Measurements from ENCODE around the gene ETV6. TPM values are rescaled to one million over a fixed set of nuclear protein-coding genes. Genes with fewer than 3 reads are reported as not detected.

The ETV6 gene
- polyA plus RNA-seq, 3 donors, result 3.3 to 7.7 (median 4.4) TPM

DNA sequence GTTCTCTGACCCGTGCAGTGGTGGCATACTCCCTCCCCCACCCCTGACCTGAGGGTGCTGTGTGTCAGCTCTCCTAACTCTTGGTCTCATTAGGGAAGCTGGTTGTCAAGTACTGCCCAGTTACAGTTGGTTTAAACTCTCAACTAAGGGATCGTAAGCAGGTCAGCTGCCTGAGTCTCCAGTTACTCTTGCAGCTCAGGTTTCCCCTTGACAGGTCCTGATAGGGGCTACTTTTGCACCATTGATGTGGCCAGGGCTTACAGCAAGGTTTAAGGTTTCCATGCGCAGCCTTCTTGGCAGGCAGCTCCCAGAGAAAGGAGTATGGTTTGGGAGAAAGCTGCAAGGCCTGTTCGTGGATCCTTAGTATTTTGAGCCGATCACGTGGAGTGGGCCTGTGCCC is 74.5 kb downstream of the ETV6 start:
- no peak overlapping the region for H3K27ac ChIP-seq (ENCODE audit: low read depth, low read length)
- 64 to 77% (median 70%) methylated on average over 6 of the region's 6 CpGs for WGBS, 3 donors

DNA sequence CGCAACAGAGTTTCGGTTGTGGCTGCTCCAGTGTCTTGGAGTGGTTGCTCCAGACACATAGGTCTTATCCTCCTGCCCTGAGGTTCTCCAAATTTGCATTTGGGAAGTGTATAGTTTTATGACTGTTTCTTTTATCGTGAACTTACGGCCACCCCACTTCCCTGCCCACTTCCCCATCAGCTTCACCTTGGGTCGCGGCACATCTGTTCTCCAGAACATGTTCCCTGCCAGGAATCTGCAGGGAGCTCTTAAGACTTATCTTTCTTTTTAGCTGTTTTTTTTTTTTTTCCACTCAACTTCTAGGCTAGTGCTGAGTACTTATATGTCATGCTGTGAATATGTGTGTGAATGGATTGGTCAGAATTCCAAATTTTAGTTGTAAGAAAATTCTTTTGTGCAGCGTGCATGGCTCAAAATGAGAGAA is 75.4 kb downstream of the ETV6 start:
- H3K27ac ChIP-seq (ENCODE audit: low read depth, low read length), result no peak overlapping the region
- WGBS, 3 donors, result 30 to 32% (median 32%) methylated on average over 7 of the region's 7 CpGs

DNA sequence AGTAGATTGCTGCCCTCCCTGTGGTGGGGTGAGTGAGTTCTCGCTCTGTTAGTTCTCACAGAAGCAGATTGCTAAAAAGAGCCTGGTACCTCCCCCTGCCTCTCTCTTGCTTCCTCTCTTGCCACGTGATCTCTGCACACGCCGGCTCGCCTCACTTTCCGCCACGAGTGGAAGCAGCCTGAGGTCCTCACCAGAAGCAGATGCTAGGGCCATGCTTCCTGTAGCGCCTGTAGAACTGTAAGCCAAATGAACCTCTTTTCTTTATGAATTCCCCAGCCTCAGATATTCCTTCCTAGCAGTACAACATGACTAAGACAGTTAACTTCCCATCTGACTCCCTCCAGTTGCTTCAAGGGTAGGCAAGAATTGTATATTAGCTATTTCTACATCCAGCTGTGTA is 76.2 kb downstream of the ETV6 start:
- no peak overlapping the region for H3K27ac ChIP-seq (ENCODE audit: low read depth, low read length)
- whole genome bisulfite sequencing, 3 donors, result 65 to 87% (median 66%) methylated on average over 8 of the region's 8 CpGs

DNA sequence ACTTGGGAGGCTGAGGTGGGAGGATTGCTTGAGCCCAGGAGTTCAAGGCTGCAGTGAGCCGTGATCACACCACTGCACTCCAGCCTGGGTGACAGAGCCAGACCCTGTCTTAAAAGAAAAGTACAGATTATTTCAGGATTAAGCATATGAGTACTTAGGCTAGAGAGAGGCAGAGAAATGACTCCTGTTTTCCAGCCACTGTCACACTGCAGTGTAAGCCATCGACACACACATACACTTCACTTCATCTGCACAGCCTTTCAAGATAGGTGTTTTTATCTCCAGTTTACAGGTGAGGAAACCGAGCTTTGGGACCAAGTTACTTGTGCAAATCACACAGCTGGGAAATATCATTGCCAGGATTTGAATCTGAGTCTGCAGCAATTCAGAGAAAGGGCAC is 77.2 kb downstream of the ETV6 start:
- no peak overlapping the region for H3K27ac ChIP-seq (ENCODE audit: low read depth, low read length)
- 48 to 99% (median 97%) methylated on average over 3 of the region's 3 CpGs for WGBS, 3 donors

DNA sequence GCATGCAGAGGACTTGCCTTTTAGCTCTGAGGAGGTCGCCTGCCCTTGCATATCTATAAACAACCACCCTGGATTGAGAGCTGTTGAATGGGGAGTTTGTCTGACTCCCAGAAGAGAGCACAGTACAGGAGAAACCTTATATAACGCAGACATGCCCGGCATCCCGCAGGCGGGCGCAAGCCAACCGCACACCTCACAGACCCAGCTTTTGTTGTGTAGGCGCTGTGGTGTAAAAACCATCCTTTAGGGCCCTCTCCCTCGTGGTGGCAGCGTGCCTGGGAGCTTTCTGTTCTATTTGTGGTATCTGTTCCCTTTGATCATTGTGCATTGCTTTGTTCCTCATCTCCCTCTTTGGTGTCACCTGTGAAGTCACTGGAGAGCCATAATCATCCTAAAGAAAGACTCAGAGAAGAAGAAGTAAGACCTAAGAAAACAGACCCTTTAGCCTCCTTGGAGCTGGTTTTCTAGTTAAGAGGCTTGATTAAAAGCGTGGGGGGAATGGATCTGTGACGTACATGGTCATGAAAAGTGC is 77.7 kb downstream of the ETV6 start:
- WGBS, 3 donors, result 87 to 90% (median 89%) methylated on average over 12 of the region's 12 CpGs
- H3K27ac ChIP-seq (ENCODE audit: low read depth, low read length), result no peak overlapping the region

DNA sequence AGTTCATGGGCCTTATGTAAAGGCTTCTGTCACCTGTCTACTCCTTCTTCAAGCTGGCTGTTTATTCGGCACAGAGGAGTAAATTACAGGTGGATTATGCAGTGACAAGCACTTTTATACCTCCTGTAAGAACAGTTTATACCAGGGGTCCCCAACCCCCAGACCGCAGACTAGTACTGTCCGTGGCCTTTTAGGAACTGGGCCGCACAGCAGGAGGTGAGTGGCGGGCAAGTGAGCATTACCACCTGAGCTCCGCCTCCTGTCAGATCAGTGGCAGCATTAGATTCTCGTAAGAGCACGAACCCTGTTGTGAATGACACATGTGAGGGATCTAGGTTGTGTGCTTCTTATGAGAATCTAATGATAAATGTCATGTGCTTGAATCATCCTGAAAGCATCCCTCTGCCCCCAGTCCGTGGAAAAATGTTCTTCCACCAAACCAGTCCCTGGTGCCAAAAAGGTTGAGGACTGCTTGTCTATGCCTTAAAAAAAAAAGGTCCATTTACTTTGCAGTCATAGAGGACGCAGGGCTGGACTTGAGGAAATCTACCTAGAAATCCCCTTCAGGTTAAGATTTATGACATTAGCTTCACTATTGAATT is 78.8 kb downstream of the ETV6 start:
- H3K27ac ChIP-seq (ENCODE audit: low read depth, low read length), result no peak overlapping the region
- WGBS, 3 donors, result 44 to 91% (median 84%) methylated on average over 10 of the region's 10 CpGs

DNA sequence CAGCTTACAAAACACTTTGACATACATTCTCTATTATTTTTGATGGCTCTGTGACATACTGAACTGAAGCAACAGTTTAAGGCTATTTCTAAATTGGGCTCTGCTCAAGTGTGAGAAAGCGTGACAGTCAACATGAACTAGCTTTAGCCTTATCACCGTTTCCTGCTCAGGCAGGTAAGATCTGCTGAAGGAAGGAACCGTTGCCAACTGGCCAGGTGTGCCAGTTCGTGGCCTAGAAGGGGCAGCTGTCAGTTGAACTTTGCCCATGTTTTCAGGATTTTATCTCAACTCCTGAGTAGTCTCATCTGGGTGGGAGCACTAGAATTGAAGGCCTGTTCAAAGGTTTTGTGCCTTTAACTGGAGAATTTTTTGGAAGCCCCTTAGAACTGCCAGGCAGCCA is 79.5 kb downstream of the ETV6 start:
- WGBS, 3 donors, result 27 to 51% (median 51%) methylated on average over 4 of the region's 4 CpGs
- H3K27ac ChIP-seq (ENCODE audit: low read depth, low read length), result no peak overlapping the region

DNA sequence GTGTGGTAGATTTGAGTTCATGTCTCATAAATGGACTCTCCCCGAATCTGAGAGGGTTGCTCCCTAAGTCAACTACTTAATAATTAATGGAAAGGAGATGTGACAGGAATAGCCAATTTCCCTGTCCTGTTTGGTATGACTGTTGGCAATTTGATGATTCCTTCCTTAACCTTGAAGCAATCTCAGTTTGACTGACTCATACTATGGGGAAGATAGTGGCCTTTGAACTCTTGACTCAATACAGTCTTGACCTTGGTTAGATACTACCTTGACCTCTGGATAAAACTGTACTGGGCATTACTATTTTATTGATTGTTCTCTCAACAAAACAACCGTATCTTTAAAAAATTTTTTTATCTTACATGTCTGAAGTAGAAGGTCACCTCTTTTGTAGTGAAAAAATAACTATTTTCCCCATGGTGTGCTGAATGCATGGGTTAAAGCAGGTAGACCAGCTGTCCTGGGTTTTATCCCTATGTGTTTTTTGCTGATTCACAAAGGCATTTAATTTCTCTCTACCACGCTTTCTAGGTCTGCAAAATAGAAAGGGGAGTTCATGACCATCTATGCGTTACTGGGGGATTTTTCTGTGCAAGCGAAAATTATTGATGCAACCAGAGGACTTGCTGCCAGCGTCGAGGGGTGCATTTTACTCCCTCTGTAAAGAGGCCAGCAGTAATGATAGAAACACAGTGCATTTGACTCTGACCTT is 80.1 kb downstream of the ETV6 start:
- 34 to 88% (median 88%) methylated on average over 7 of the region's 7 CpGs for WGBS, 3 donors
- no peak overlapping the region for H3K27ac ChIP-seq (ENCODE audit: low read depth, low read length)

DNA sequence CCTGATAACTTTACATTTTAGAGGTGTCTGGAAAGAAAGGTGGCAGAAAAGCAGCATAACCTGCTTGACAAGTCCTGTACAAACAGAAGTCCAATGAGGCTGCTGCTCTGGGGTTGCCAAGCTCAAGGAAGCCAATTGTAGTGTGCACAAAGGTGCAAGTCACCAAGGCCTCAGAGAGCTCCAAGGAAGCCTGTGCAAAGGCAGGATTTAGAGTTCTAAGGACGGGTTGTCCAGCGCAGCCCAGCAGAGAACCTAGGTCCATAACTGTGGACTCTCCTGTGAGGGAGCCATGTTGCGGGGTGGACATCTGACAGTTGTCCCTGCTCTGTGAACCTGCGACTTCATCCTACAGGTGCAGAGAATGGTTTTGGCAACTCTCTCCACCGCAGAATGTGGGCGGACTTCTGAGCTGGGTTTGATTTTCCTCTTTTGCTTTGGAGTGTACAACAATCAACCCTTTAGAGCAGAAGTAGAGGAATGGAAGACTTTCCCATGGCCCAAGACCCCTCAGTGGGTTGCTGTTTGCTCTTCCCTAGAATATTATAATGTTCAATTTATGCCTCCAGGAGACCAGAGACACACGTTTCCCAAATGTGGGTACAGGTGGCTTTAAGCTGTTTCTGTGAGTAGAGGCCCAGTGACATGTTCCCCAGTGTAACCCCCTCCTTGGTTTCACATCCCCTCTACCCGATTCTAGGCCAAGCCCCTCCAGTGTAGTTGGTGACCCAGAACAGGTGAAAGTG is 81.0 kb downstream of the ETV6 start:
- H3K27ac ChIP-seq (ENCODE audit: low read depth, low read length), result no peak overlapping the region
- 39 to 88% (median 82%) methylated on average over 8 of the region's 8 CpGs for WGBS, 3 donors

DNA sequence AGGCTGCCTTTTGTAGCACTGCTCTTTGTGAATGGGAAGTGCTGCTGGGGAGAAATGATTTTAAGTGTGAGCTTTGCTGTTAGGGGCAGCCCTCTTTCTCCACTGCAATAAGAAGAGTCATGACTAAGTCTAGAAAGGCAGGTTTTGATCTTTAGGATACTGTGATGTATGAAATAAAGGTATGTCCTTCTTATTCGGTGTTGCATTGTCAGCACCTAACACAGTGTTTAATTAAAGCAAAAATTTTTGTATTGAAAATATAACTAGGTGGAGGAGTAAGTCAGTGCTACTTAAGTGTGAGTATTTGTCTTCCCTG is 81.5 kb downstream of the ETV6 start:
- 39 to 88% (median 88%) methylated on average over 1 of the region's 1 CpG for WGBS, 3 donors
- no peak overlapping the region for H3K27ac ChIP-seq (ENCODE audit: low read depth, low read length)

DNA sequence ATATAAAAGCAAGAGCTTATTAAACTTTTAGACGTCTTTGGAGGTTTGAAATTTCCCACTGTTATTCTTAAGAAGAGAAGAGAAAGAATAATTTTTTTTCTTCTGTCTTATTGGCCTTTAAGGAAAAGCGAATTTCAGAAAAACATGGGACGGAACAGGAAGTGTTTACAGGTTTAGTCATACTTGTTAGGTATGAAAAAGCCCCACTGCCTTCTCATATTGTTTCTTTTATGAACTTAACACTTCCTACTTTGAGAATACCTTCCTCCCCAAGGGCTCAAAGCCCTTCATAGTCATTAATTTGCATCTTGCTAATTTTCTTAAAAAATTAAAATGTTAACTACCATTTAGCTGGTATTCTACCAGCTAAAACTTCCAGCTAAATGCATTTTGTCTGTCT is 82.0 kb downstream of the ETV6 start:
- WGBS, 3 donors, result 34 to 52% (median 44%) methylated on average over 3 of the region's 3 CpGs

DNA sequence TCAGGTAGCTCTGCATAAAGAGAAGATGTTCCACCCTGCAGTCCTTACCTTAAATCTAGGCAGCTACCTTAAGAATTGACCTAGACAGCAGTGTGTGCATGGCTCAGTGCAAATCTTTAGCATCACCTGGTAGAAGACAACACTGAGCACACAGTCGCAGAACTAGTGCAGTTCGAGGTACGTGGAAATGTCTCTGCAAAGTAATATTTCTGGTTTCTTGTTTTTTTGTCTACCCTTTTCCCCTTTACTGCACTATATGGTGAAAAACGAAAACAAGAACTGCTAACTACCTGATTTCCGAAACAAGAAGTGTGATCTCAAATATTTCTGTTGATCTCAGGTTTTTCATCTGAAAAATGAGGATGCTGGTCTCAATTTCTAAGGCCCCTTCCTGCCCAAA is 82.5 kb downstream of the ETV6 start:
- no peak overlapping the region for H3K27ac ChIP-seq (ENCODE audit: low read depth, low read length)
- WGBS, 3 donors, result 75 to 79% (median 79%) methylated on average over 5 of the region's 5 CpGs

More for the DNA sequence above, 82.0 kb downstream of the ETV6 start:
- no peak overlapping the region for H3K27ac ChIP-seq (ENCODE audit: low read depth, low read length)

DNA sequence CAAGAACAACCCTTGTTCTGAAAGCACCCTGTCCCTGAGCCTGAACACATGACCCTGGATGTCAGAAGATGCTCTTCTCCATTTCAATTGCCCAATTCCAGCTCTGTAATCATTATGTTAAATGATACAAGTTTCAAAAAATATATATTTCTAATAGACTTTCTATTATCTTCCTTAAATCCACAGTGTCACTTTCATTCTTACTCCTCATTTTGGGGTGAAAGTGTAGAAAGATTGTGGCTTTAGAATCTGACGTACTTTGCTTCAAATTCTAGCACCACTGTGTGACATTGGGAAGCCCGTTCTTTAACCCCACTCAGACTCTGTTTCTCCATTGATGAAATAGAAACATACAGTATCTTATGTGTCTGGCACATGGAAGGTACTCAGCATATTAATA is 83.2 kb downstream of the ETV6 start:
- no peak overlapping the region for H3K27ac ChIP-seq (ENCODE audit: low read depth, low read length)
- 82 to 100% (median 90%) methylated on average over 2 of the region's 2 CpGs for WGBS, 3 donors

DNA sequence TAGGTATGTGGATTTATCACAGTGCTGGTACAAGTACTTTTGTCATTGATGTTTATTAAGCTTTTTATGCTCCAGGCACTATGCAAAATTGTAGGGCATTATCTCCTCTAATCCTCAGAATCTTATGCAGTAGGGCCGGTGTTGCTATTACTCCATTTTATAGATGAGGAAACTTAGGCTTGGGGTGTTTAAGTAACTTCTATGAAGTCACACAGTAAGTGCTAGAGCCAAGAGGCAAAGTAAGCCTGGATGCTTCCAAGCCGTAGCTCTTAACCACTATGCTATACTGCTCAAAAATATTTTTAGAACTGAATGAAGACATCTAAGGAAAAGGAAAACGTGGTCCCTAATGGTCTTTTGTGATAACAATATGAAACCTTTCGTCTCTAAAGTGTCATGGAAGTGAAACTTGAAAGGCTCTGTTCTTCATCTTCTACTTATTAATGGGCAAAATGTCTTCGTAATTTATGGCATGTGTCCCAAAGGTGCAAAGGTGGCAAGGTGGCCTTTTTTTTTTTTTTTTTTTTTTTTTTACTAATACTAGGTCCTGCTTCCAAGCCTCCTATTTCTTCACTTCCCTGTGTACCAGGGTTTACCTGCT is 85.2 kb downstream of the ETV6 start:
- WGBS, 3 donors, result 73 to 81% (median 74%) methylated on average over 5 of the region's 5 CpGs
- no peak overlapping the region for H3K27ac ChIP-seq (ENCODE audit: low read depth, low read length)

DNA sequence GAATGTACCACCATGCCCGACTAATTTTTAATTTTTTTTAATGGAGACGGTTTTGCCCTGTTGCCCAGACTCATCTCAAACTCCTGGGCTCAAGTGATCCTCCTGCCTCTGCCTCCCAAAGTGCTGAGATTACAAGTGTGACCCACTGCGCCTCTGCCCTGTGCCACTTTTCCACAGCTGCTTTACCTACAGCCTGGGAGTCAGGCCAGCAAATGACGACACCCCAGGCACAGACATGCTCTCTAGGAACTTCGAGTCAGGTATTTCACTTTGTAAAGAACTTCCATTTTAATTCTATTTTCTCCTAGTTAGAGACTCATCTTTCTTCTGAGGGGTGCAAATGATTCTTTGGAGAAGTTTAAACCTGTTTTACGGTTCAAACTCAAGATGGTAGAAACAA is 89.0 kb downstream of the ETV6 start:
- WGBS, 3 donors, result 79 to 92% (median 92%) methylated on average over 6 of the region's 6 CpGs
- H3K27ac ChIP-seq (ENCODE audit: low read depth, low read length), result no peak overlapping the region

DNA sequence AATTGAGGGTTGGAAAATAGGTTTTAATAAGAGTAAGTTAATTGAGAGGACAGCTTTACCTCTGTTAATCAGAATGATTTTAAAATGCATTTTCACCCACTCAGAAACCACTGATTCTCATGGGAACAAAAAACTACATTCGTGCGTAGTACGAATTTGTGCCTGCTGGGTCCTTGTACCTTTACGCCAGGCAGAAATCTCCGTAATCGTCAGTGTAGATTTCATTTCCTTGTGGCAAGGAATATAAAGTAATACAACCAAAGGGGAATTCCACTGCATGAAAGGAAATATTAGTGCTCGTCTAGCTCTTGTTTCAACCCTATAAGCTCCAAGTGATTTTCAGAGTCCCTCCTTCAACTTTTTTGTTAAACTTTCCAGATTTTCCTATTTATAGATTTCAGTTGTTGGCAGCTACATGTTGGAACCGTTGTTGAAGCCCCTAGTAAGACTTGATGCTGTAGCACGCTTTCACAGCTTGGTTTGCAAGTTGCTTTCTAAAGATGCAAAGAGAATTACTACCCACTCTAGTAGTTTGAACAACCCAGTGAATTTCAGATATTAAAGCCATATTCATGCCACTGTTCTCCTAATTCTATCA is 90.6 kb downstream of the ETV6 start:
- H3K27ac ChIP-seq (ENCODE audit: low read depth, low read length), result no peak overlapping the region

DNA sequence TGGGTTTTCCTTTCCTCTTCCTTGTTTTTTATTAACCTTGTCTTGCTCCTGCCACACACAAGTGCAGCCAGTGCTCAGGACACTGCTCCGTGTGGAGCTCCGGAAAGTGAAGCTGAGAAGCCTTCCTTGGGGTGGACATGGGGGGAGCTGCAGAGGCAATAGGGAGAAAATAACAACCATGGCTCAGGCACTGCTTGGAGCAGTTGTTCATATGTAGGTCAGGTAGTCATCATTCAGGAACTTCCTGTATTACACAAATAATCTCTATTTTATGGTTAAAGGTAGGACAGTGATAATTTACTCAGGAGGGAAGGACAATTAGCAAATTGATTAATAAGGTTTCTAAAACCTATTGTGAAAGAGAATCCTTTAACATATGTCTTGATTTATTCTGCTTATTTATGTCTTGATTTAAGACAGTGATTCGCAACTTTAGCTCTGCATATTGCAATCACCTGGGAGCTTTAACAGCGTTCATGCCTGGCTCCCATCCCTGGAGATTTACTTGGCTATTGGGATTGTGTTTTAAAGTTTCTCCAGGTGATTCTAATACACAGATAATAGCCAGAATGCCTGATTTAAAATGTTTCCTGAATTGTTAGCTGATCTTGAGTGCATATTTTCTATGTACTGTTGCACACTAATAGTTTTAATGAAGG is 92.1 kb downstream of the ETV6 start:
- H3K27ac ChIP-seq (ENCODE audit: low read depth, low read length), result no peak overlapping the region
- WGBS, 3 donors, result 71 to 82% (median 74%) methylated on average over 4 of the region's 4 CpGs

More for the DNA sequence above, 90.6 kb downstream of the ETV6 start:
- WGBS, 3 donors, result 64 to 81% (median 68%) methylated on average over 9 of the region's 9 CpGs

Measured in adipose tissue (tissue), 3 donors.